T-helper 2 cell treated with Interferon-gamma antibody and Interleukin-4, amounts not matched to agents 5 μg/mL and 100 μg/mL, for 36 hours (primary cell): Measurements from ENCODE around the gene CHRNB2.

Experiments
- DNase-seq: peaks from one replicate; pipeline ENCODE4 v3.0.0; 2021; ENCODE audit warnings: low spot score
- H3K27ac Mint-ChIP-seq: one replicate; pipeline ENCODE4 v1.8.0; 2021; ENCODE audit warnings: mild to moderate bottlenecking, mixed read lengths
- H3K27me3 Mint-ChIP-seq: one replicate; pipeline ENCODE4 v1.8.0; 2021; ENCODE audit warnings: low read depth, mixed read lengths
- H3K36me3 Mint-ChIP-seq: one replicate; pipeline ENCODE4 v1.8.0; 2021; ENCODE audit warnings: low read depth, mixed read lengths
- H3K4me1 Mint-ChIP-seq: one replicate; pipeline ENCODE4 v1.8.0; 2021; ENCODE audit warnings: low read depth, mixed read lengths
- H3K4me3 Mint-ChIP-seq: one replicate; pipeline ENCODE4 v1.8.0; 2022; ENCODE audit warnings: mild to moderate bottlenecking, moderate library complexity, mixed read lengths
- H3K9me3 Mint-ChIP-seq: one replicate; pipeline ENCODE4 v1.8.0; 2021; ENCODE audit warnings: mixed read lengths

CHRNB2 gene

GRCh38 chr1:154547105-154547732 lies 20.4 kb upstream of the CHRNB2 start:
- Mint-ChIP-seq H3K27me3 (peaks cover 3% of the 10 kb centered on the region), H3K4me1 (peaks cover 7% of the 10 kb centered on the region), H3K27ac (no peak overlapping the region), H3K9me3 (no peaks in the 10 kb centered on the region), H3K36me3 (peaks cover 29% of the 10 kb centered on the region), H3K4me3 (no peak overlapping the region)
- DNase-seq, result no peak

GRCh38 chr1:154548028-154548427 lies 19.6 kb upstream of the CHRNB2 start:
- no peak overlapping the region for H3K27ac Mint-ChIP-seq
- peaks cover 7% of the 10 kb centered on the region for H3K4me1 Mint-ChIP-seq
- DNase-seq, result no peak
- peaks cover 36% of the 10 kb centered on the region for H3K36me3 Mint-ChIP-seq
- no peak overlapping the region for H3K4me3 Mint-ChIP-seq
- peaks cover 3% of the 10 kb centered on the region for H3K27me3 Mint-ChIP-seq
- no peaks in the 10 kb centered on the region for H3K9me3 Mint-ChIP-seq

- H3K27ac Mint-ChIP-seq, result peak overlapping the region; percentile 53
These were observed 18.3 kb upstream of the CHRNB2 start for GRCh38 chr1:154549202-154549770.

GRCh38 chr1:154550070-154550469 lies 17.5 kb upstream of the CHRNB2 start:
- Mint-ChIP-seq H3K4me3 (no peak overlapping the region), H3K4me1 (peaks cover 7% of the 10 kb centered on the region), H3K36me3 (peaks cover 53% of the 10 kb centered on the region), H3K27me3 (no peaks in the 10 kb centered on the region), H3K27ac (no peak overlapping the region), H3K9me3 (no peaks in the 10 kb centered on the region)
- DNase-seq, result no peak

More at GRCh38 chr1:154549202-154549770, 18.3 kb upstream of the CHRNB2 start:
- Mint-ChIP-seq H3K36me3 (peaks cover 46% of the 10 kb centered on the region), H3K27me3 (peaks cover 3% of the 10 kb centered on the region), H3K4me1 (peaks cover 7% of the 10 kb centered on the region), H3K9me3 (no peaks in the 10 kb centered on the region), H3K4me3 (no peak overlapping the region)
- no peak for DNase-seq

GRCh38 chr1:154550657-154551056 lies 16.9 kb upstream of the CHRNB2 start:
- Mint-ChIP-seq H3K36me3 (peaks cover 59% of the 10 kb centered on the region), H3K4me3 (no peak overlapping the region), H3K9me3 (no peaks in the 10 kb centered on the region)

GRCh38 chr1:154551474-154551873 lies 16.1 kb upstream of the CHRNB2 start:
- DNase-seq, result no peak
- H3K4me3 Mint-ChIP-seq, result no peak overlapping the region
- peaks cover 16% of the 10 kb centered on the region for H3K4me1 Mint-ChIP-seq
- H3K9me3 Mint-ChIP-seq, result no peaks in the 10 kb centered on the region
- peaks cover 66% of the 10 kb centered on the region for H3K36me3 Mint-ChIP-seq
- H3K27me3 Mint-ChIP-seq, result no peaks in the 10 kb centered on the region
- no peak overlapping the region for H3K27ac Mint-ChIP-seq

More at GRCh38 chr1:154550657-154551056, 16.9 kb upstream of the CHRNB2 start:
- DNase-seq, result no peak
- Mint-ChIP-seq H3K4me1 (peaks cover 8% of the 10 kb centered on the region), H3K27ac (no peak overlapping the region), H3K27me3 (no peaks in the 10 kb centered on the region)

GRCh38 chr1:154552036-154552435 lies 15.5 kb upstream of the CHRNB2 start:
- Mint-ChIP-seq H3K27me3 (no peaks in the 10 kb centered on the region), H3K4me3 (no peak overlapping the region), H3K36me3 (peaks cover 68% of the 10 kb centered on the region), H3K27ac (no peak overlapping the region), H3K9me3 (no peaks in the 10 kb centered on the region), H3K4me1 (peaks cover 19% of the 10 kb centered on the region)
- DNase-seq, result no peak

GRCh38 chr1:154553056-154554030 lies 14.2 kb upstream of the CHRNB2 start:
- Mint-ChIP-seq H3K4me1 (peaks cover 27% of the 10 kb centered on the region), H3K36me3 (peaks cover 73% of the 10 kb centered on the region), H3K4me3 (no peak overlapping the region), H3K27me3 (no peaks in the 10 kb centered on the region), H3K27ac (no peak overlapping the region), H3K9me3 (no peaks in the 10 kb centered on the region)
- DNase-seq, result no peak

- Mint-ChIP-seq H3K36me3 (peaks cover 49% of the 10 kb centered on the region), H3K27me3 (no peaks in the 10 kb centered on the region)
These were observed 11.2 kb upstream of the CHRNB2 start for GRCh38 chr1:154556422-154556821.

GRCh38 chr1:154557248-154557938 lies 10.2 kb upstream of the CHRNB2 start:
- Mint-ChIP-seq H3K27me3 (no peaks in the 10 kb centered on the region), H3K9me3 (no peaks in the 10 kb centered on the region), H3K27ac (peak overlapping the region; percentile 86), H3K4me1 (peaks cover 28% of the 10 kb centered on the region), H3K4me3 (peak overlapping the region; percentile 93), H3K36me3 (peaks cover 43% of the 10 kb centered on the region)
- DNase-seq, result no peak

More at GRCh38 chr1:154556422-154556821, 11.2 kb upstream of the CHRNB2 start:
- Mint-ChIP-seq H3K4me1 (peaks cover 28% of the 10 kb centered on the region), H3K4me3 (peak overlapping the region; percentile 93), H3K27ac (no peak overlapping the region), H3K9me3 (no peaks in the 10 kb centered on the region)
- no peak for DNase-seq

GRCh38 chr1:154557939-154558719 lies 9.4 kb upstream of the CHRNB2 start, which contains the start of gene UBE2Q1:
Gene UBE2Q1, minus strand, starts transcription at chr1:154558662. Its CDS starts 109 bp downstream, at chr1:154558553.
- Mint-ChIP-seq H3K4me3 (peak within 1 kb of the TSS; percentile 93), H3K9me3 (no peaks in the 10 kb centered on the region), H3K27me3 (no peaks in the 10 kb centered on the region), H3K36me3 (peaks cover 36% of the 10 kb centered on the region), H3K27ac (peak within 1 kb of the TSS; percentile 94), H3K4me1 (peaks cover 28% of the 10 kb centered on the region)
- DNase-seq, result peak; percentile 7

GRCh38 chr1:154558720-154559465 lies 8.7 kb upstream of the CHRNB2 start:
- H3K36me3 Mint-ChIP-seq, result peaks cover 30% of the 10 kb centered on the region
- no peaks in the 10 kb centered on the region for H3K9me3 Mint-ChIP-seq
- DNase-seq, result peak; percentile 99
- H3K4me3 Mint-ChIP-seq, result peak overlapping the region; percentile 89
- H3K4me1 Mint-ChIP-seq, result peaks cover 28% of the 10 kb centered on the region
- no peaks in the 10 kb centered on the region for H3K27me3 Mint-ChIP-seq
- H3K27ac Mint-ChIP-seq, result peak overlapping the region; percentile 94
